Activated CD8-positive, alpha-beta T cell treated with anti-CD3 and anti-CD28 coated beads for 36 hours (primary cell): ENCODE measurements around the gene HIBCH. TPM values are rescaled to one million over a fixed set of nuclear protein-coding genes. Genes with fewer than 3 reads are reported as not detected.

ENCODE experiments used
- ATAC-seq: fragments of 200-7000 bp; cut with Tn5 transposase; one replicate; pipeline ENCODE4 v1.10.0; 2021; ENCODE audit warnings: mild to moderate bottlenecking, moderate library complexity
- CTCF ChIA-PET: fragments of 350-600 bp; sonication (Branson Sonifier 250); formaldehyde crosslinking; loops from one replicate; lab custom pipeline; 2021; ENCODE audit warnings: antibody characterized with exemption; lab: Charles Lee
- POLR2A ChIA-PET: fragments of 350-600 bp; sonication (Branson Sonifier 250); formaldehyde crosslinking; loops from one replicate; lab custom pipeline; 2021; ENCODE audit warnings: antibody characterized with exemption; lab: Charles Lee
- DNase-seq: peaks from one replicate; pipeline ENCODE4 v3.0.0-alpha.2; 2020
- H3K27ac Mint-ChIP-seq: one replicate; pipeline ENCODE4 v1.8.0; 2021; ENCODE audit warnings: mild to moderate bottlenecking, mixed read lengths
- H3K27me3 Mint-ChIP-seq: one replicate; pipeline ENCODE4 v1.8.0; 2021; ENCODE audit warnings: mixed read lengths
- H3K36me3 Mint-ChIP-seq: one replicate; pipeline ENCODE4 v1.8.0; 2021; ENCODE audit warnings: low read depth, mixed read lengths
- H3K4me1 Mint-ChIP-seq: one replicate; pipeline ENCODE4 v1.8.0; 2021; ENCODE audit warnings: low read depth, mixed read lengths
- H3K4me3 Mint-ChIP-seq: one replicate; pipeline ENCODE4 v1.8.0; 2021; ENCODE audit warnings: mild to moderate bottlenecking, moderate library complexity, mixed read lengths
- H3K9me3 Mint-ChIP-seq: one replicate; pipeline ENCODE4 v1.8.0; 2021; ENCODE audit warnings: mixed read lengths
- CTCF ChIP-seq: fragments of 200-600 bp; IDR thresholded peaks from one replicate; pipeline ENCODE4 v1.8.0; 2022; ENCODE audit warnings: antibody characterized with exemption, mild to moderate bottlenecking
- intact Hi-C: fragments of 100-400 bp; cut with micrococcal nuclease; formaldehyde crosslinking; loops from one replicate; pipeline ENCODE4 v1.10.0; 2022
- total RNA-seq, 2 experiments: library from RNA; stranded (reverse); gene quantifications; one replicate each; pipeline ENCODE4 v1.2.3, GENCODE V29; 2021

The HIBCH gene
- total RNA-seq, 2 experiments from 2014 or later: 17.6 to 19.3 TPM

- intact Hi-C loops: no loop called here
- Mint-ChIP-seq H3K27ac (no peak overlapping the region), H3K36me3 (no peaks in the 10 kb centered on the region), H3K27me3 (no peaks in the 10 kb centered on the region), H3K4me3 (no peak overlapping the region), H3K9me3 (no peaks in the 10 kb centered on the region), H3K4me1 (no peaks in the 10 kb centered on the region)
- DNase-seq: no peak
- no peak for TF ChIP-seq CTCF
- CTCF ChIA-PET: interaction anchor here (1.2 kb wide), 1 partner anchor 8 kb away, joined by 3 read pairs; no protein-coding TSS in a partner anchor
- POLR2A ChIA-PET: interaction anchor here (0.6 kb wide), 1 partner anchor 626 kb away, joined by 3 read pairs; no protein-coding TSS in a partner anchor
- no peak for ATAC-seq
Measured at GRCh38 chr2:190334479-190335224, 15.0 kb upstream of the HIBCH start.

GRCh38 chr2:190333928-190334327 is 14.3 kb upstream of the HIBCH start:
- CTCF ChIA-PET: no interaction called here
- ATAC-seq (no peak), DNase-seq (no peak)
- no peak overlapping the region for H3K4me3 Mint-ChIP-seq
- POLR2A ChIA-PET: no interaction called here
- H3K27me3 Mint-ChIP-seq: peaks cover 2% of the 10 kb centered on the region
- no peaks in the 10 kb centered on the region for H3K4me1 Mint-ChIP-seq
- intact Hi-C loops: no loop called here
- no peaks in the 10 kb centered on the region for H3K9me3 Mint-ChIP-seq
- H3K27ac Mint-ChIP-seq: no peak overlapping the region
- TF ChIP-seq CTCF: no peak
- H3K36me3 Mint-ChIP-seq: no peaks in the 10 kb centered on the region

- POLR2A ChIA-PET: no interaction called here
- Mint-ChIP-seq H3K9me3 (no peaks in the 10 kb centered on the region), H3K27ac (no peak overlapping the region), H3K4me3 (no peak overlapping the region), H3K27me3 (peaks cover 2% of the 10 kb centered on the region), H3K36me3 (no peaks in the 10 kb centered on the region), H3K4me1 (no peaks in the 10 kb centered on the region)
- intact Hi-C loops: no loop called here
- ATAC-seq (no peak), DNase-seq (no peak)
- TF ChIP-seq CTCF: no peak
- CTCF ChIA-PET: no interaction called here
Measured at GRCh38 chr2:190333395-190333794, 13.8 kb upstream of the HIBCH start.

- Mint-ChIP-seq H3K36me3 (no peaks in the 10 kb centered on the region), H3K9me3 (no peaks in the 10 kb centered on the region), H3K4me3 (no peak overlapping the region), H3K27ac (no peak overlapping the region), H3K27me3 (peaks cover 14% of the 10 kb centered on the region), H3K4me1 (no peaks in the 10 kb centered on the region)
- ATAC-seq (no peak), DNase-seq (no peak)
- CTCF ChIA-PET: interaction anchor here (1.4 kb wide), 1 partner anchor 10 kb away, joined by 6 read pairs; the partner anchor contains the start of gene HIBCH
- intact Hi-C loops: no loop called here
- POLR2A ChIA-PET: no interaction called here
- no peak for TF ChIP-seq CTCF
Measured at GRCh38 chr2:190328573-190329147, 9.0 kb upstream of the HIBCH start.
